WTC11 (cell line): ENCODE measurements around the gene TRMT6. TPM values are rescaled to one million over a fixed set of nuclear protein-coding genes. Genes with fewer than 3 reads are reported as not detected.

ENCODE experiments used
- ATAC-seq: fragments of 200-7000 bp; cut with Tn5 transposase; 2 replicates; pipeline ENCODE4 v1.10.0; 2021; ENCODE audit warnings: mild to moderate bottlenecking, moderate library complexity
- CTCF ChIA-PET: fragments of 300-600 bp; sonication (Branson Sonifier 250); formaldehyde crosslinking; loops from one replicate; lab custom pipeline; 2021; ENCODE audit warnings: antibody characterized with exemption; lab: Charles Lee
- POLR2A ChIA-PET: fragments of 350-600 bp; sonication (Branson Sonifier 250); formaldehyde crosslinking; loops from one replicate; lab custom pipeline; 2021; ENCODE audit warnings: antibody characterized with exemption; lab: Charles Lee
- DNase-seq: peaks from one replicate; pipeline ENCODE4 v3.0.0; 2021; ENCODE audit warnings: low spot score
- H3K27ac Mint-ChIP-seq: 2 replicates; pipeline ENCODE4 v1.8.0; 2021; ENCODE audit warnings: mixed read lengths
- H3K27me3 Mint-ChIP-seq: 2 replicates; pipeline ENCODE4 v1.8.0; 2021; ENCODE audit warnings: low read depth, mild to moderate bottlenecking, moderate library complexity, mixed read lengths
- H3K36me3 Mint-ChIP-seq: 2 replicates; pipeline ENCODE4 v1.8.0; 2021; ENCODE audit warnings: mixed read lengths
- H3K4me1 Mint-ChIP-seq: 2 replicates; pipeline ENCODE4 v1.8.0; 2022; ENCODE audit warnings: mixed read lengths
- H3K4me3 Mint-ChIP-seq: 2 replicates; pipeline ENCODE4 v1.8.0; 2021; ENCODE audit warnings: mild to moderate bottlenecking, moderate library complexity, mixed read lengths
- H3K9me3 Mint-ChIP-seq: 2 replicates; pipeline ENCODE4 v1.8.0; 2021; ENCODE audit warnings: mixed read lengths
- E2F4 ChIP-seq: sonication (generic); formaldehyde crosslinking; IDR thresholded peaks from 2 replicates; pipeline ENCODE4 v1.8.1; 2022; ENCODE audit warnings: low read depth, mild to moderate bottlenecking, moderate library complexity, missing genetic modification reagents, borderline replicate concordance
- ETV6 ChIP-seq: sonication (generic); formaldehyde crosslinking; IDR thresholded peaks from 2 replicates; pipeline ENCODE4 v1.8.1; 2022; ENCODE audit warnings: mild to moderate bottlenecking, missing genetic modification reagents
- FOXP4 ChIP-seq: sonication (generic); formaldehyde crosslinking; IDR thresholded peaks from 2 replicates; pipeline ENCODE4 v1.8.0; 2022; ENCODE audit warnings: mild to moderate bottlenecking, missing genetic modification reagents
- GTF2I ChIP-seq: fragments of 250-450 bp; sonication (Bioruptor Pico); conservative IDR thresholded peaks from 2 replicates; pipeline ENCODE4 v1.4.0; 2021; ENCODE audit warnings: mild to moderate bottlenecking
- IRF2 ChIP-seq: sonication (generic); formaldehyde crosslinking; IDR thresholded peaks from 2 replicates; pipeline ENCODE4 v1.8.0; 2022; ENCODE audit warnings: low read depth, missing genetic modification reagents, borderline replicate concordance
- NR2C2 ChIP-seq: sonication (generic); formaldehyde crosslinking; IDR thresholded peaks from 2 replicates; pipeline ENCODE4 v1.8.0; 2022; ENCODE audit warnings: mild to moderate bottlenecking, missing genetic modification reagents
- NR3C1 ChIP-seq: sonication (generic); formaldehyde crosslinking; conservative IDR thresholded peaks from 2 replicates; pipeline ENCODE4 v1.8.1; 2023; ENCODE audit warnings: low read depth, mild to moderate bottlenecking, missing genetic modification reagents
- OVOL2 ChIP-seq: fragments of 250-450 bp; sonication (Bioruptor Pico); IDR thresholded peaks from 2 replicates; pipeline ENCODE4 v1.9.0; 2021; ENCODE audit warnings: mild to moderate bottlenecking, borderline replicate concordance
- PRDM15 ChIP-seq: sonication (generic); formaldehyde crosslinking; IDR thresholded peaks from 2 replicates; pipeline ENCODE4 v1.8.0; 2022; ENCODE audit warnings: missing genetic modification reagents
- TEAD1 ChIP-seq: sonication (generic); formaldehyde crosslinking; IDR thresholded peaks from 2 replicates; pipeline ENCODE4 v1.8.0; 2022; ENCODE audit warnings: mild to moderate bottlenecking, missing genetic modification reagents
- ZNF416 ChIP-seq: fragments of 250-450 bp; sonication (Bioruptor Pico); IDR thresholded peaks from 2 replicates; pipeline ENCODE4 v1.9.0; 2021; ENCODE audit warnings: mild to moderate bottlenecking, inconsistent platforms
- ZNF512 ChIP-seq: sonication (generic); formaldehyde crosslinking; IDR thresholded peaks from 2 replicates; pipeline ENCODE4 v1.8.1; 2022; ENCODE audit warnings: missing genetic modification reagents, borderline replicate concordance
- ZNF671 ChIP-seq: fragments of 250-450 bp; sonication (Bioruptor Pico); IDR thresholded peaks from 2 replicates; pipeline ENCODE4 v1.8.0; 2021; ENCODE audit warnings: mild to moderate bottlenecking
- total RNA-seq: library from RNA; stranded (reverse); gene quantifications from 3 replicates; pipeline ENCODE4 v1.2.3, GENCODE V29; 2021

The TRMT6 gene
- total RNA-seq, 1 experiment from 2014 or later, result 17.2 TPM

- peaks cover 15% of the 10 kb centered on the region for H3K27me3 Mint-ChIP-seq
- no peak for ATAC-seq
Measured at GRCh38 chr20:5893052-5893451, 57.3 kb downstream of the TRMT6 start.

GRCh38 chr20:5890773-5891441, 59.4 kb downstream of the TRMT6 start:
- POLR2A ChIA-PET, result no interaction called here
- no peaks in the 10 kb centered on the region for H3K4me1 Mint-ChIP-seq
- no peak overlapping the region for H3K27ac Mint-ChIP-seq
- H3K36me3 Mint-ChIP-seq, result no peaks in the 10 kb centered on the region
- TF ChIP-seq TEAD1 (CRISPR knock-in tag), result no peak
- no peak for TF ChIP-seq ETV6 (CRISPR knock-in tag)
- TF ChIP-seq PRDM15, result no peak
- no peak for TF ChIP-seq ZNF512 (CRISPR knock-in tag)
- no peak for TF ChIP-seq NR2C2 (CRISPR knock-in tag)
- TF ChIP-seq IRF2 (CRISPR knock-in tag), result no peak
- TF ChIP-seq FOXP4 (CRISPR knock-in tag), result no peak
- ATAC-seq, result no peak
- no peak for DNase-seq
- H3K27me3 Mint-ChIP-seq, result peaks cover 4% of the 10 kb centered on the region; the same call in 1 of the 2 replicates
- H3K4me3 Mint-ChIP-seq, result no peak overlapping the region
- H3K9me3 Mint-ChIP-seq, result no peaks in the 10 kb centered on the region
- CTCF ChIA-PET, result interaction anchor here (1.0 kb wide), 1 partner anchor 334 kb away, joined by 4 read pairs; no protein-coding TSS in a partner anchor

More at GRCh38 chr20:5893052-5893451, 57.3 kb downstream of the TRMT6 start:
- no peak overlapping the region for H3K27ac Mint-ChIP-seq
- DNase-seq, result no peak
- H3K4me1 Mint-ChIP-seq, result no peaks in the 10 kb centered on the region
- TF ChIP-seq E2F4 (no peak), ETV6 (CRISPR knock-in tag) (no peak), PRDM15 (no peak), ZNF416 (CRISPR knock-in tag) (no peak), ZNF671 (CRISPR knock-in tag) (no peak), GTF2I (CRISPR knock-in tag) (no peak), NR3C1 (CRISPR knock-in tag) (no peak), OVOL2 (CRISPR knock-in tag) (no peak)
- H3K4me3 Mint-ChIP-seq, result no peak overlapping the region
- POLR2A ChIA-PET, result no interaction called here
- CTCF ChIA-PET, result no interaction called here
- H3K9me3 Mint-ChIP-seq, result peaks cover 4% of the 10 kb centered on the region; the same call in 1 of the 2 replicates
- no peaks in the 10 kb centered on the region for H3K36me3 Mint-ChIP-seq
